ENCODE measurements around the gene PLCB4.

Gene PLCB4

GRCh38 chr20:9413001-9413400, 344.1 kb downstream of the PLCB4 start:
- no peak for DNase-seq

- DNase-seq, result no peak
Observed at GRCh38 chr20:9415426-9415825, 346.5 kb downstream of the PLCB4 start.

GRCh38 chr20:9416421-9416820, 347.5 kb downstream of the PLCB4 start:
- no peak for DNase-seq

- no peak for DNase-seq
Observed at GRCh38 chr20:9417665-9418064, 348.8 kb downstream of the PLCB4 start.

- DNase-seq, result no peak
Observed at GRCh38 chr20:9422321-9423057, 353.6 kb downstream of the PLCB4 start.

GRCh38 chr20:9424551-9424950, 355.7 kb downstream of the PLCB4 start:
- DNase-seq, result no peak

GRCh38 chr20:9427430-9428291, 358.8 kb downstream of the PLCB4 start:
- DNase-seq, result no peak

GRCh38 chr20:9428292-9428607, 359.4 kb downstream of the PLCB4 start:
- DNase-seq, result no peak

- no peak for DNase-seq
Observed at GRCh38 chr20:9439806-9440205, 370.9 kb downstream of the PLCB4 start.

GRCh38 chr20:9440892-9441291, 372.0 kb downstream of the PLCB4 start:
- DNase-seq, result no peak

- no peak for DNase-seq
Observed at GRCh38 chr20:9441948-9442347, 373.1 kb downstream of the PLCB4 start.

- no peak for DNase-seq
Observed at GRCh38 chr20:9442858-9443257, 374.0 kb downstream of the PLCB4 start.

- DNase-seq, result no peak
Observed at GRCh38 chr20:9444921-9445320, 376.0 kb downstream of the PLCB4 start.

GRCh38 chr20:9447182-9447581, 378.3 kb downstream of the PLCB4 start:
- DNase-seq, result no peak

- no peak for DNase-seq
Observed at GRCh38 chr20:9453201-9453600, 384.3 kb downstream of the PLCB4 start.

- no peak for DNase-seq
Observed at GRCh38 chr20:9454791-9455190, 385.9 kb downstream of the PLCB4 start.

- no peak for DNase-seq
Observed at GRCh38 chr20:9457136-9457535, 388.2 kb downstream of the PLCB4 start.

GRCh38 chr20:9458138-9458796, 389.4 kb downstream of the PLCB4 start:
- no peak for DNase-seq

- no peak for DNase-seq
Observed at GRCh38 chr20:9460518-9460917, 391.6 kb downstream of the PLCB4 start.

- DNase-seq, result no peak
Observed at GRCh38 chr20:9467995-9468394, 399.1 kb downstream of the PLCB4 start.

- DNase-seq, result no peak
Observed at GRCh38 chr20:9474835-9475415, 406.0 kb downstream of the PLCB4 start.

- no peak for DNase-seq
Observed at GRCh38 chr20:9475456-9475855, 406.6 kb downstream of the PLCB4 start.

GRCh38 chr20:9476174-9476573, 407.3 kb downstream of the PLCB4 start:
- DNase-seq, result no peak

- no peak for DNase-seq
Observed at GRCh38 chr20:9476637-9477036, 407.8 kb downstream of the PLCB4 start.
